Loucy (cell line): ENCODE results near the gene TEAD1.

Experiments used
- H2AFZ ChIP-seq: fragments of 200-600 bp; sonication (generic); 2 replicates; pipeline ENCODE4 v1.6.0; 2016; ENCODE audit warnings: antibody characterized with exemption, mild to moderate bottlenecking, low read length, moderate library complexity
- H3F3A ChIP-seq: fragments of 200-600 bp; 2 replicates; pipeline ENCODE4 v1.6.0; 2016; ENCODE audit warnings: antibody characterized with exemption, low read depth, mild to moderate bottlenecking
- H3K27me3 ChIP-seq: fragments of 200-600 bp; sonication (generic); 2 replicates; pipeline ENCODE4 v1.6.1; 2014; ENCODE audit warnings: low read length, mild to moderate bottlenecking; ENCODE audit not compliant: insufficient read depth, poor library complexity, severe bottlenecking
- H3K36me3 ChIP-seq: fragments of 200-600 bp; sonication (generic); 2 replicates; pipeline ENCODE4 v1.6.1; 2016; ENCODE audit warnings: low read length; ENCODE audit not compliant: insufficient read depth
- H3K4me1 ChIP-seq: fragments of 200-600 bp; sonication (generic); 2 replicates; pipeline ENCODE4 v1.5.1; 2014; ENCODE audit warnings: low read length, mild to moderate bottlenecking; ENCODE audit not compliant: insufficient read depth, poor library complexity, severe bottlenecking
- H3K4me2 ChIP-seq: fragments of 200-600 bp; sonication (generic); 2 replicates; pipeline ENCODE4 v1.6.0; 2014; ENCODE audit warnings: antibody characterized with exemption, low read length, low read depth, mild to moderate bottlenecking; ENCODE audit not compliant: poor library complexity, severe bottlenecking
- H3K4me3 ChIP-seq: fragments of 200-600 bp; sonication (generic); 2 replicates; pipeline ENCODE4 v1.5.1; 2014; ENCODE audit warnings: low read length, mild to moderate bottlenecking, mixed read lengths; ENCODE audit not compliant: poor library complexity, severe bottlenecking
- H3K79me2 ChIP-seq: fragments of 200-600 bp; sonication (generic); 2 replicates; pipeline ENCODE4 v1.6.1; 2014; ENCODE audit warnings: low read length; ENCODE audit not compliant: insufficient read depth
- H3K9ac ChIP-seq: fragments of 200-600 bp; sonication (generic); 2 replicates; pipeline ENCODE4 v1.6.0; 2014; ENCODE audit warnings: mild to moderate bottlenecking, low read depth, low read length, moderate library complexity; ENCODE audit not compliant: poor library complexity, severe bottlenecking
- H3K9me2 ChIP-seq: fragments of 200-600 bp; sonication (generic); replicated peaks from 2 replicates; pipeline ENCODE4 v1.6.1; 2016; ENCODE audit warnings: low read depth, low read length, mixed read lengths
- H3K9me3 ChIP-seq: fragments of 200-600 bp; sonication (generic); 2 replicates; pipeline ENCODE4 v1.6.1; 2014; ENCODE audit warnings: mild to moderate bottlenecking, antibody characterized with exemption, low read length, low read depth; ENCODE audit not compliant: insufficient read depth
- H4K20me1 ChIP-seq: fragments of 200-600 bp; sonication (generic); 2 replicates; pipeline ENCODE4 v1.6.0; 2014; ENCODE audit warnings: antibody characterized with exemption, low read length, mild to moderate bottlenecking; ENCODE audit not compliant: insufficient read depth, poor library complexity, severe bottlenecking
- CTCF ChIP-seq: fragments of 200-600 bp; sonication (generic); conservative IDR thresholded peaks from 2 replicates; pipeline ENCODE4 v1.5.1; 2014; ENCODE audit warnings: mild to moderate bottlenecking, antibody characterized with exemption, low read length
- EZH2phosphoT487 ChIP-seq: fragments of 200-600 bp; IDR thresholded peaks from 2 replicates; pipeline ENCODE4 v1.6.1; 2018; ENCODE audit warnings: antibody characterized with exemption, mild to moderate bottlenecking, moderate library complexity, borderline replicate concordance

The TEAD1 gene

GRCh38 chr11:12815129-12815480 lies 140.9 kb downstream of the TEAD1 start:
- Histone ChIP-seq H3K4me2 (peak overlapping the region; percentile 66), H3K79me2 (no peaks in the 10 kb centered on the region), H3F3A (no peaks in the 10 kb centered on the region), H3K4me1 (peaks cover 37% of the 10 kb centered on the region), H3K27me3 (peaks cover 27% of the 10 kb centered on the region), H3K9me2 (no peaks in the 10 kb centered on the region), H3K9me3 (no peaks in the 10 kb centered on the region), H2AFZ (no peak overlapping the region), H4K20me1 (no peaks in the 10 kb centered on the region), H3K4me3 (peak overlapping the region; percentile 51), H3K9ac (no peak overlapping the region), H3K36me3 (no peaks in the 10 kb centered on the region)
- TF ChIP-seq CTCF (no peak), EZH2phosphoT487 (no peak)

- no peaks in the 10 kb centered on the region for H3K9me2 ChIP-seq
- H3K4me3 ChIP-seq = peak overlapping the region; percentile 51
- no peaks in the 10 kb centered on the region for H3K9me3 ChIP-seq
- no peak overlapping the region for H3K9ac ChIP-seq
- TF ChIP-seq EZH2phosphoT487 = no peak
- TF ChIP-seq CTCF = no peak
- peak overlapping the region; percentile 66 for H3K4me2 ChIP-seq
- no peaks in the 10 kb centered on the region for H4K20me1 ChIP-seq
- H3K4me1 ChIP-seq = peaks cover 37% of the 10 kb centered on the region
- no peaks in the 10 kb centered on the region for H3F3A ChIP-seq
- no peaks in the 10 kb centered on the region for H3K79me2 ChIP-seq
- no peak overlapping the region for H2AFZ ChIP-seq
- peaks cover 25% of the 10 kb centered on the region for H3K27me3 ChIP-seq
- no peaks in the 10 kb centered on the region for H3K36me3 ChIP-seq
These were observed 141.8 kb downstream of the TEAD1 start for GRCh38 chr11:12815931-12816494.

GRCh38 chr11:12817681-12818332 lies 143.6 kb downstream of the TEAD1 start:
- Histone ChIP-seq H3K79me2 (no peaks in the 10 kb centered on the region), H3F3A (no peaks in the 10 kb centered on the region), H3K9me2 (no peaks in the 10 kb centered on the region), H3K4me3 (no peak overlapping the region), H3K4me1 (peaks cover 27% of the 10 kb centered on the region), H4K20me1 (no peaks in the 10 kb centered on the region), H3K27me3 (peaks cover 28% of the 10 kb centered on the region), H3K9ac (no peak overlapping the region), H2AFZ (no peak overlapping the region), H3K4me2 (no peak overlapping the region), H3K36me3 (no peaks in the 10 kb centered on the region), H3K9me3 (no peaks in the 10 kb centered on the region)
- no peak for TF ChIP-seq CTCF
- TF ChIP-seq EZH2phosphoT487 = no peak
